22Rv1 (cell line): ENCODE results near the gene PMPCA.

Experiments
- CTCF ChIP-seq: fragments of 450-650 bp; IDR thresholded peaks from 2 replicates; pipeline ENCODE4 v1.5.1; 2017; ENCODE audit warnings: mild to moderate bottlenecking
- ZFX ChIP-seq: fragments of 450-650 bp; IDR thresholded peaks from 2 replicates; pipeline ENCODE4 v1.6.1; 2017; ENCODE audit warnings: antibody characterized with exemption, borderline replicate concordance

- TF ChIP-seq CTCF, result no peak
- TF ChIP-seq ZFX, result no peak
These were observed 53.8 kb downstream of the PMPCA start for GRCh38 chr9:136464241-136464640.
